GDM1 (cell line): Measurements from ENCODE around the gene TREML4.
A peak's percentile ranks its signal among the peaks of the same experiment; 100 is the strongest.
"Not testable (repeated sequence)": the region's sequence is repeated elsewhere in the genome, so short reads cannot be mapped to it uniquely, and the experiment has no call there.

ENCODE experiments used
- DNase-seq: peaks from one replicate; lab custom pipeline; 2025; lab: John Stamatoyannopoulos, UW

Gene TREML4

DNA sequence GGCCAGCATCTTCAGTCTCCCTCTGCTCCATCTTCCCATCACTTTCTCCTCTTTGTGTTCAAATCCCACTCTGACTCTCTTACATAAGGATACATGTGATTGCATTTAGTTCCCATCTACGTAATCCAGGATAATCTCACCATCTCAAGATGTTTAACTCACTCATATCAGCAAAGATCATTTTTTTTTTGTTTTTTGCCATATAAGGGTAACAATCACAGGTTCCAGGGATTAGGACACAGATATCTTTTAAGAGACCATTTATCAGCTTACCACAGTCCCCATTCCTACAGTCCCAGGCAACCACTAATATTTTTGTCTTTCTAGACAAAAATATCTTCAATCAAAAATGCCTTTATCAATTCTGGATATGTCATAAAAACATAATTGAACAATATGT, 24.0 kb upstream of the TREML4 start:
- DNase-seq, result no peak

DNA sequence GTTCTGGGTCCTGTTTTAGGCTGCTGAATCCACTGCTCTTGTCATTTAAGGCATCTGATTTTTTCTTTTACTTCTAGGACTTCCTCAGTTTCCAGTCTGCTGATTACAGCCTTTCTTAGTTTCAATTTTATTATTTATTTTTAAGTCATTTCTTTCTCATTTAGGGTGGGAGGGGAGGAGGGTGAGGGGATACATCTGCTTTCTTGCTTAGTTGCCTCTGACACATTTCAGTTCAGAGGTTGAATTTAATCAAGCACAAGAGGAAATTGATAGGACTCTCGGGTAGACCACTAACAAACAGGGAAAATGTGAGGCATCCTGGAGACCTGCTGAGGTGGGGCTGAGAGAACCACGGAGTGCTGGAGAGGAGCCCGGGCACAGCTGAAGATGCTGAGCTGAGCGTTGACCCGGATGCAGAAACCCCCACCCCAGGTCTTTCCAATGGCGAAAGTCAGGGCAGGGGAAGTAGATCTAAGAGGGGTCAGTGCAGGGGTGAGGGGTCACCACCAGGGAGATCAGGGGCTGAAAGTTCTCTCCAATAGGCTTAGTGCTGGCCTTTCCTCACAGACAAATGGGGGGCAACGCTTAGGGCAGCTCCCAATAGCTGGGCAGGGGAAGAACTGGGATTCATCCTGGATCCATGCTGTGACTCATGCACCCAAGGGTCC, 19.6 kb upstream of the TREML4 start:
- DNase-seq, result no peak

DNA sequence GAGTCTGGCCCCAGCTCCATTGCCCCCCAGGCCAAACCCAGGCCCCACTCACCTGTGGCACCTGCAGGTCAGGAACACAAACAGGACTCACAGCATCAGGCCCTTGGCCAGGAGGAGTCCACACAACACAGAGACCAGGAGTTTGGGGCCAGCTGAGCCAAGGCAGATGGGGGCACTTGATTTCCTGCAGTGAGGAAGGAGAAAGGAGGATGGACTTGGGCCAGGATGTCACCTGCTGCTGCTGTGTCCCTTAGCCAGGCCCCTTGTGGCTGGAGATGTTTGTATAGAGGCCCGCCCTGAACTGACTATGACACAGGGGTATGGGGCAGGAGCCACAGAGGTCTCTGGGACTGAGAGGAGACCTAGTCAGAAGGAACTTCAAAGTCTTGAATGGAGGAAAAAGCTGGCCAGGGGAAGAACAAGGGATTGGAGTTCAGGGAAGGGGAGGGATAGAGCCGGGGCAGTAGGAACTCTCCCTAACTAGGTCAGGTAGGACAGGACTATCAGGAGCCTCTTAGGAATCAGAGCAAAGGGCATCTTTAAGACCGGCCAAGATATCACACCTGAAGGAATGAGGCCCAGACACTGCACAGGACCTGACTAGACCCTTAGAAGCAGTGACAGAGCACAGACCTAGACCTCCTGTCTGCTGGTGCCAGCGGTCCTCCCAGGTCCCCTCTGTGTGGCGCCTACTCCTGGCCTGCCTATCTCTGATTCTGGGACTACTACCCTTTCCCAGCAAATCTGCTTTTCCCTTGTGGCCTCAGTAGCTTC, 18.4 kb upstream of the TREML4 start:
- DNase-seq, result no peak

DNA sequence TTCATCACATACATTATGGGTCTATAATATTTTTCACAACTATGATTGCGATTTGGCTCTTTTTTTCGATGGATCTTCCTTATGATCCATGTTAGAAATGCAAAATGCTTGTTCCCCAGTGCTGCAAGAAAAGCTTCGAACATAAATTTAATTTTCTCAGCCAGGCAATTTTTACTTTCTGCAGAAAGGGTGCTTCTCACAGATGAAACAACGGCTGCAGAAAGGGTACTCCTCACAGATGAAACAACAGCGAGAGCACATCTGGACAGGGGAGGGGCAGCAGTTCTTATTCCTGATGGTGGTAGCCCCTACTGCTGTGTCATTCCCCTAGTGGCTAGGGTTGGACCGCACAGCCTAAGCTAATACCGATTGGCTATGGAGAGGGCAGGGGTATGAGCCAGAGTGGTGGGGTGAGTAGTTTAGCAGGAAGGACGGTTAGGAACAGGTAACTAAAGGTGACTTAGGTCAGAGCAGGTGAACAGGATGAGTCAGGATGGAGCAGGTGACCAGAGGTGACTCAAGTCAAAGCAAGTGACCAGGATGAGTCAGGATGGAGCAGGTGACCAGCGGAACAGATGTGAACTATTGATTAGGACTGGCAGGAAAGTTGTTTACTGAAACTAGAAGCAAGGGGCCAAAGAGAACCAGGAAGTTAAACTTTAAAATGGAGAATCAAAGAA, 13.4 kb upstream of the TREML4 start:
- no peak for DNase-seq

DNA sequence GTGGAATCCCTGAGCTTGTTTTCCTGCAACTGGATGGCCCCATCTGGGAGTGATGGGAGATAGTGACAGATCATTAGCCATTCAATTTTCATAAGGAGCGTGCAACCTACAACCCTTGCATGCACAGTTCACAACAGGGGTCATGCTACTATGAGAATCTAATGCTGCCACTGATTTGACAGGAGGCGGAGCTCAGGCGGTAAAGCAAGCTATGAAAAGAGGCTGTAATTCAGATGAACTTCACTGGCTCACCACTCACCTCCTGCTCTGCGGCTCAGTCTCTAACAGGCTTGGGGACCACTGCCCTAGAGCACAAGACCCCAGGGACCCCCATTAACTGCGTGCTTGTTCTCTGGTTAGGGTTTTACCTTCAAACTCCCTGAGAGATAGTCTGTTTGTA, 12.4 kb upstream of the TREML4 start:
- no peak for DNase-seq

DNA sequence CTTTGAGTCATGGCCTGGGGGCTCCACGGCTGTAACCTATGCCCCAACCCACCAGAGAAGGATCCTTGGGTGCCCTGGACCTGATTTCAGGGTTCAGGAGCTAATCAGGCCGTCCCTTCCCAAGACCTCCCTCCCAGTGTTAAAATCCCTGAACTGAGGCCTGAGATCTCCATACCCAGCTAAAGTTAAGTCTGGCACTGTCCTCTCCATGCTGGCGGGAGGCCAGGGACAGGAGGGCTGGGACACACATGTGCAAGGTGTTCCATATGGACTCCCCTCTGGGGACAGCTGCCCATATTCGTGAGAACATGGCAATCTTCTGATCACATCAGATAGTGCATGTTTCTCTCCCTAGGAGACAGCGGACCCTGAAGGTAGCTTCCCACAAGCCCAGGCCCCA, 11.5 kb upstream of the TREML4 start:
- no peak for DNase-seq

DNA sequence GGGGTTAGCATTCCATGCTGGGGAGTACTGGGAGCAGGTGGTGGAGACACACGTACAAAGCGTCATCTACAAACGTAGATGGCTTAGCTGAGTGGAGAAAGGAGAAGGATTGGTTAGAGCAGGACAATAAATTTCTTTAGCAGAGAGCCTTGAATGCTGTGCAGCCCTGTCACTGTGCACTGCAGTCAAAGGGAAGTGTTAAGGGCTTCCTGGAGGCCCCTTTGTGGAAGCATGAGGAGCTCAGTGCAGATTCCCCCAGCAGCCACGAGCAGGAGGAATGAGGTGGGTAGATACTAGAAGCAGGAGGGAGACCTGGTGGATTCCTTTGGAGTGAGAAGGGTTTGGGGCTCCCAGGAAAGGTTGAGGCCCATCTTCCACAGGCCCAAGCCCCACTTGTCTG, 6.1 kb upstream of the TREML4 start:
- peak; percentile 45 for DNase-seq

DNA sequence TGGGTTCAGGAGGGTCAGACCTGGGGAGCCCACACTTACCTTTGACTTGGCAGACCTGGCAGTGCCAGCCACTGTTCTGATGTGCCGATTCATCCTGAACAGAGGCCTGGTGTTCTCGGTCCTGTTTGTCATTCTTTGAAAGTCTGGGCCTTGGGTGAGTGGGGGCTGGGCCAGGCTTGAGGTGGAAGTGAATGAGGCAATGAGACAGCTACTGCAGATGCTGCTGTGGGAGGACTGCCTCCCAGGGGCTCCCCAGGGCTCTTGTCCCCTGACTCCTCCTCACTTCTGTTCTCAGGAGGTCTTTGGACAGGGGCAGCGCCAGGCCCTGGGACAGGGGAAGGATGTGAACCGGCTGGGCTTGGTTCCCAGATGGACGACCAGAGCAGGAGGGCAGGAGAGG, 5.6 kb upstream of the TREML4 start:
- peak; percentile 45 for DNase-seq

DNA sequence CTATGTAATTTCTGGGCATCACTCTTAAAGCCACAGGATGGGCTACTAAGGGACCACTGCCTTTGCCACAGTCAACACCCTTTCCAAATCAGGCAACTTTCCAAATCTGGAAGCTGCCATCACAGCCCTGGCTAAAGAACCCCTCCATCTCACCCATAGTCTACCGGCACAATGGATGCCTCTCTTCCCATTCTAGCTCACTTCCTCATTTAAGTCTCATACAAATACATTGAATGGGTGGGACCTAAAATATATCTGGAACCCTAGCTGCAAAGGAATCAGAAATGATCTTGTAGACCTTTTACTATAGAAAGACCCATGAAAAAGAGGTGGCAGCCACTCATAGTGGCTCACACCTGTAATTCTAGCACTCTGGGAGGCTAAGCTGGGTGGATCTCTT, 3.3 kb upstream of the TREML4 start:
- no peak for DNase-seq

DNA sequence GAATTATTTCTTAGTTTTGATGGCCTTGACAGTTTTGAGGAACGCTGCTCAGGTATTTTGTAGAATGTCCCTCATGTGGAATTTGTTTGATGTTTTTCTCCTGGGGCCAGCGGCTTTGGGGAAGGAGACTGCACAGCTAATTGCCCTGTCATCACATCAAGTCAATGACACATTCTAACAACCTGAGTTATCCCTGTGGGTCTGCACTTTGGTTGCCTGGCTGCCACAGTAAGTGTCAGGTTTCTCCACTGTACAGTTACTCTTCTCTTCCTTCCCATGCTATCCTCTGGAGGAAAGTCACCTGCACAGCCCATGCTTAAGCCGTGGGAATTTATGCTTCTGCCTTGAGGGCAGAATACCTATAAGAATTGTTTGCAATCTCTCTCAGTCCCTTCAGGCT, 1.4 kb upstream of the TREML4 start:
- DNase-seq, result no peak

DNA sequence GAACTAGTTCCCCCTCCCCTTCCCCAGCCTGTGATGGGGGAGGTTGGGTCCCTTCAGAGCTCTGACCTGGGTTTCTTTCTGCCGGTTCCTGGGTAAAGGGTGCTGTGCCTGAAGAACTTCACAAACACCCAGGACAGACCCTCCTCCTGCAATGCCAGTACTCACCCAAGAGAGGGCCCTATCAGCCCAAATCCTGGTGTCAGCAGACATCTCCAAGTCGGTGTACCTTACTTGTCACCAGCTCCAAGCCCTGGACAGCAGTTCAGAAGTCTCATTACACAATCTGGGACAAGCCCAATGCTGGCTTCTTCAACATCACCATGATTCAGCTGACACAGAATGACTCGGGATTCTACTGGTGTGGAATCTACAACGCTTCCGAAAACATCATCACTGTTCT, 467 bp downstream of the TREML4 start:
- DNase-seq, result no peak

DNA sequence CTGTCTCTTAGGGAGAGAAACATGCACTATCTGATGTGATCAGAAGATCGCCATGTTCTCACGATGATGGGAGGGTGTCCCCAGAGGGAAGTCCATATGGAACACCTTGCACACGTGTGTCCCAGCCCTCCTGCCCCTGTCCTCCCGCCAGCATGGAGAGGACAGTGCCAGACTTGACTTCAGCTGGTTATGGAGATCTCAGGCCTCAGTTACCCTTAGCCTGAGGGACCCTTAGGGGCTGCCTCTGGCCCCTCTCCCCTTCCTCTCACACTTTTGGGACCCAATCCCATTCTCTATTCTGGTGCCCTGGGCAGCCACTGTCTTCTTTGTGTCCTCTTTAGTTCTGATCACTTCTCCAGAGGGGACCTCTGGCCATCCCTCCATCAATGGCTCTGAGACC, 1.6 kb downstream of the TREML4 start:
- no peak for DNase-seq

DNA sequence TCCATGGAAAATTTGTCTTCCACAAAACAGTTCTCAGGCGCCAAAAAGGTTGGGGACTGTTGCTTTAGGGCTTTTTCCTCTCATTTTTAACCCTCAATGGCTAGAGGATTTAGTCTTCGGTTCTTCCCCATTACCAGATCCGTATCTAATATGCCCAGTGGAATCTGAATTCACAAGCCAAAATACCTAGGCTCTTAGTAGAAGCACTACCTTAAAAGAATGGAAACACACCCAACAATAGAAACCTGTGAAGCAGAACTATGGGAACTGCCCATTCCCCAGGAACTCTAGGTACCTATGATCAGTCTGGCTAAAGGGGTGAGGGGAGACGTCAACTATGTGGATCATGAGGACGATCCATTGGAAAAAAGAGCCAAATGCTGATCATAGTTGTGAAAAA, 3.1 kb downstream of the TREML4 start:
- no peak for DNase-seq

DNA sequence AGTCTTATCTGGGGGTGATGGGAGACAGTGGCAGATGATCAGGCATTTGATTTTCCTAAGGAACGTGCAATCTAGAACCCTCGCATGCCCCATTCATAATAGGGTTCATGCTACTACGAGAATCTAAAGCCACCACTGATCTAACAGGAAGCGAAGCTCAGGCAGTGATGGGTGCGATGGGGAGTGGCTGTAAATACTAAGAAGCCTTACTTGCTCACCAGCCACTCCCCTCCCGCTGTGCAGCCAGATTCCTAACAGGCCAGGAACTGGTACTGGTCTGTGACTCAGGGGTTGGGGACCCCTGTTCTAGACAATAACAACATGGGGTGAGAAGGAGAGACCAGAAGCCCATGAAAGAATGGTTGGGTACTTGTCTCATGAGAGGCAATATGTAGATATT, 4.5 kb downstream of the TREML4 start:
- no peak for DNase-seq

DNA sequence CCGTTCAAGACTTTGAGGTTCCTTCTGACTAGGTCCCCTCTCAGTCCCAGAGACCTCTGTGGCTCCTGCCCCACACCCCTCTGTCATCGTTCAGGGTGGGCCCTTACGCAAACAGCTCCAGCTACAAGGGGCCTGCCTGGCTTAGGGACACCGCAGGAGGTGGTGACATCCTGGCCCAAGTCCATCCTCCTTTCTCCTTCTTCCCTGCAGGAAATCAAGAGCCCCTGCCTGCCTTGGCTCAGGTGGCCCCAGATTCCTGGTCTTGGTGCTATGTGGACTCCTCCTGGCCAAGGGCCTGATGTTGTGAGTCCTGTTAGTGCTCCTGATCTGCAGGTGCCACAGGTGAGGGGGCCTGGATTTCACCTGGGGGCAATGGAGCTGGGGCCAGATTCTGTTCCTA, 8.1 kb downstream of the TREML4 start:
- no peak for DNase-seq

DNA sequence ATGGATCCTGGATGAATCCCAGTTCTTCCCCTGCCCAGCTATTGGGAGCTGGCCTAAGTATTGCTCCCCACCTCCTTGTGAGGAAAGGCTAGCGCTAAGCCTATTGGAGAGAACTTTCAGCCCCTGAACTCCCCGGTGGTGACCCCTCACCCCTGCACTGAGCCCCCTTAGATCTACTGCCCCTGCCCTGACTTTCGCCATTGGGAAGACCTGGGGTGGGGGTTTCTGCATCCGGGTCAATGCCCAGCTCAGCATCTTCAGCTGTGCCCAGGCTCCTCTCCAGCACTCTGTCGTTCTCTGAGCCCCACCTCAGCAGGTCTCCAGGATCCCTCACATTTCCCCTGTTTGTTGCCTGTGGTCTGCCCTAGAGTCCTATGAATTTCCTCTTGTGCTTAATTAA, 9.0 kb downstream of the TREML4 start:
- DNase-seq, result peak; percentile 42

DNA sequence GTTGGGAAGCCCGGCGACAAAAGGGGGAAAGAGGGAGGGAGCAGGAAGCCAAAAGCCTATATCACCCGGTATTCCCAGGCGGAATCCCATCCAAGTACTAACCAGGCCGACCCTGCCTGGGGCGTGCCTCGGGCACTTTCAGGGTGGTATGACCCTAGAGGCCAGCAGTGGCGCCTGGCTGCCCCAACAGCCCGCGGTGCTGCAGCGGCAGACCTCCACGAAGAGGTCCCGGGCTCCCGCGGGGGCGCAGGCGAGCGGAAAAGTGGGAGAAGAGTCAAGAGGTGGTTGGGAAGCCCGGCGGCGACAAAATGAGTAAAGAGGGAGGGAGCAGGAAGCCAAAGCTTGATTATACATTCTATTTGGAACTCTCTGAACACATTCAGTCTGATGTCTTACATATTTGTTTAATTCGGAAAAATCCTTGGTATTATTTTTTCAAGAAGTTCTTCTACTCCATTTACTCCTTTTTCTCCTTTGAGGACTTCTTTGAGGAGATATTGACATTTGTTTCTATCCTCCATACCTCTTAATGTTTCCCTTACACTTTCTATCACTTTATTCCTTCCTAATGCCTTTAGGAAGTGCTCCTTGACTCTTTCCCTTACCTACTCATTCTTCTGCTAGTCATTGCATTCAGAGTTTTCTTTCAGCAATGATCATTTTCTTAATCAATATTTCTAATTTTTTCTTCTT, 11.5 kb downstream of the TREML4 start:
- DNase-seq, result no peak

DNA sequence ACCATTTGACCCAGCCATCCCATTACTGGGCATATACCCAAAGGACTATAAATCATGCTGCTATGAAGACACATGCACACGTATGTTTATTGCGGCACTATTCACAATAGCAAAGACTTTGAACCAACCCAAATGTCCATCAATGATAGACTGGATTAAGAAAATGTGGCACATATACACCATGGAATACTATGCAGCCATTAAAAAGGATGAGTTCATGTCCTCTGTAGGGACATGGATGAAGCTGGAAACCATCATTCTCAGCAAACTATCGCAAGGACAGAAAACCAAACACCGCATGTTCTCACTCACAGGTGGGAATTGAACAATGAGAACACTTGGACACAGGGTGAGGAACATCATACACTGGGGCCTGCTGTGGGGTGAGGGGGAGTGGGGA, 18.4 kb downstream of the TREML4 start:
- DNase-seq, result not testable (repeated sequence)

DNA sequence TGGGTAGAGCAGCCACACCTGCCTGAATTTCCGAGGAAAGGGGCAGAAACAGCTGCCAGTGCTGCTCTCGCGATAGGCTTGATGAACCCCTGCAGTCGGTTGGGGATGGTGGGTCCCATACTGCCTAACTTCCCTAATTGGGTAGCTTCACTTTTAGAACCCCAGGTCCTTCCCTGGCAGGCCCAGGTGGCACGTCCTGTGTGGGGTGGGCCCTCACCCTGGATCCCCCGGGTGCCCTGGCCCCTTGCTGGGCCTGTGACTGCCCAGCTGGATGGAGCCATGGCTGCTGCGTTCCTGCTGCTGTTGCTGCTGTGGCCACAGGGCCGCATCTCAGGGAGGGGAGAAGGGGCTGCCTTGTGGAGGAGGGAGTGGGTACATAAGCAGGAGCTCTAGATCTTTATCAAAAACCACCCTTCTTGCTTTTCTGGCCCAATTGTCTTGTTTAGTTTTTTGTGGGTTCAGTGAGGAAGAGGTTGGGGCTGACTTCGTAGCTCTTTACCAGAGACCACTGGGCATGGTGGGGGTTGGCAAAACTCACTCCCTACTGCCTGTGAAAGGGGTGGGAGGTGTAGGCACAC, 19.2 kb downstream of the TREML4 start:
- no peak for DNase-seq

DNA sequence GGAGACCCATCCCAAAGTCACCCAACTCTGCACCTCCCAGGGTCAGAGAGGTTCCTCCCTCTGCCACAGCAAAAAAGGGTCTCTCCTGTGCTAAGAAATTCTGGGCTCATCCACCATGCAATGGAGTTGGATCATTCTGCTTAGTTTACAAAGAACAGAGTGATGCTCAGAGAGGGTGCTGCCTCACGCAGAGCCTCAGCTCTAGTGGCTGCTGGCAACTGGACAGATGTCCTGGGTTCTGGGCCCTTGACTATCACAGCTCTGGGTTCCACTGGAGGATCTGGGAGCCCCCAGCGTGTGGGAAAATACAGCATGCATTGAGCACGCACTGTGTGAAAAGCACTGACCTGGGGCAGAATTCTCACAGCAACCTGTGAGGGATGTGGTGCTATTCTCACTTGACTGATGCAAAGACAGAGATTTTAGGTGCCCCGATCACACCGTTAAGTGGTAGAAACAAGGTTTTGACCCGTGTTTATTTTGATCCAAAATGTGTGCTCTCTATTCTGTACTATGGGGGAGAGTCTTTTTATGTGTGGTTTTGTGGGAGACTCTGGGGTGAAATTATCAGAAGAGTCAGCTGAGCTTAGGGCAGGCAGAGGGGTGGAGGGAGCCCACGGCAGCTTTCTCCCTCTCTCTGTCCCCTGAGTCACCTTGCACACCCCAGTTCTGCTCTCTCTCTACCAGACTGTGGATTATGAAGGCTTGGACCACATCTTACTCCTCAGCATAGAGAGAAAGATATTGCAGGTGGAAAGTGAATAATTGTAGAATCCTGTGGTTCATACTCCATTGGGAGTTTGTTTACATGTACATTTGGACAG, 19.9 kb downstream of the TREML4 start:
- DNase-seq, result no peak

DNA sequence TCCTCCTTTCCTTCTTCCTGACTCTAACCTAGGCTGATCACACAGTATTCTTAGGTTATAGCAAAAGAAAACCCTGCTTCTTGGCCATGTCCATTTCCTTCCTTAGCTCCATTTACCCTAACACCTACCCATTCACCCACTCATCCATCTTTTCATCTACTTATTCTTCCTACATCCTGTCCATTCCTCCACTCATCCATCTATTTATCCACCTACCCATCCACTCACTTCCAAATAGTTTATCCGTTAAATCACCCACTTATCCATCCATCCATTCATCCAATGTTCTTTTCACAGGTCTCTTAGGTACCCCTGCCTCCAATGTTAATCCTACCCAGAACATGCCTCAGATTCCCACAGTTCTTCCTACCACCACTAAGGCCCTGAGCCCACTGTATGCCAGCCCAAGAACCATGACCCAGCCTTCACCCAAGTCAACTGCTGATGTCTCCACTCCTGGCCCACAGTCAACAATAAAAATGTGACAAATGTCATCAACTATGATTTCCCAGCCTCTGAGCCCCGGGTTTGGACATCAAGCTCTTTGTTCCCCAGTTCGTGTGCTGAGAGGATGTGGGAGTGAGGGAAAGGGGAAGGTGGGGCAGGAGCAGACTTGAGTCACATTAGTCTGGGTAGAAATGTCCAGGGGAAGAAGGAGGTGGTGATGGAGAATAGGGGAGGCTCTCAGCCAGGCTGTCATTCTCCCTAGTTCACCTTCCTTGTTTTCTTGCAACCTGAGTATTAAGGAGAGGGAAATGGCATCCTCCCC, 24.4 kb downstream of the TREML4 start:
- DNase-seq, result no peak
